Stimulated activated CD4-positive, alpha-beta T cell treated with anti-CD3 and anti-CD28 coated beads, Interleukin-4, amount 100 ng/mL, for 48 hours (primary cell): ENCODE data around the gene FGFR2.
"Not testable (repeated sequence)": the region's sequence is repeated elsewhere in the genome, so short reads cannot be mapped to it uniquely, and the experiment has no call there.

Experiments
- DNase-seq, 2 donors: peaks; one replicate each; pipeline ENCODE4 v3.0.0-alpha.2; 2020; ENCODE audit warnings: low read depth in 2 of 2

The FGFR2 gene

DNA sequence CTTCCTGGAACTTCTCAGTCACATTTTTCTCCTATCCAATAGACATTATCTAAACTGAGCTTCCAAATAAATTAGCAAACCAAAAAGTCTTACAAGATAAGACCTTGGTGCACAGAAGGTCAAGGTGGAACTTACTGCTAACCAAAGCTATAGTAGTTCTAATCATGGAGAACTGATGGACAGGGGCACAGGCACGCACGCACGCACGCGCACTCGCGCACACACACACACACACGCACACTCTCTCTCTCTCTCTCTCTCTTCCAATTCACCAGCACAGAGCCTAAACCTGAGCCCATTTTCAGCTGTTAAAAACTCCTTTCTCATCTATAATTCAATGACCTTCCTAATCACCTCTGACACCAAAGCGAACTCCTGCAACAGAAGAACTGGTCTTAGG, 7.5 kb downstream of the FGFR2 start:
- DNase-seq, result no peak

DNA sequence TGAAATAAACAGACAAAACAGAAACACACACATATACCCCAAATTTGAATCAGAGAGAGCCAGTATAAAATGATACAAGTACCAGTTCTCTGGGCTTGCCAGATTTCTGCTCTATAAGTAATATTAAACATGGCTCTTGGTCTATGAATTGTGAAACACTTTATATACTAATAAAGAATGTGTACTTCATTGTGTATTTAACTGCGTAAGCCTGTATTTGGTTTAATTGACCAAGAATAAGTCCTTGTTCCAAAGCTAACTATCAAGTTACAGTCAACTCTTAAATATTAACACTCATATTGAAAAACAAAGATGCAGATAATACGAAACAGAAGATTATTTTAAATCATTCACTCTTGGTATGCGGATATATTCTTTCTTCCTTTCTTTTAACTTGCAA, 8.7 kb downstream of the FGFR2 start:
- no peak for DNase-seq

DNA sequence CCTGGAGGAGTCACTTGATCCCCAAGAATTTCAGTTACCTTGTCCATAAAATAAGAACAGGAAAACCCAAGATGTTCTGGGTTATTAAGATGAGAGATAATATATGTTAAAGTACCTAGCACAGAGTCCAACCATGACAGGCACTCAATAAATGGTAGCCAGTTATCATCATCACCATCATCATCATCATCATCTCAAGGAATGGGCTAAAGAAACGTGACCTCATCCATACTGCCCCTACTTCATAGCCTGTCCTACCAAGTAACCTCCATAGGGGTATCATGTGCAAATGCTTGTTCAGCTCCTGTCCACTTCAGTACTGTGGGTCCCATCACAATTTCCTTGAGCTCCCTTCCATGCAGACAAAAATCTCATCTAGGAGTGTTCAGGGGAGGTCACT, 14.4 kb downstream of the FGFR2 start:
- DNase-seq, result no peak

DNA sequence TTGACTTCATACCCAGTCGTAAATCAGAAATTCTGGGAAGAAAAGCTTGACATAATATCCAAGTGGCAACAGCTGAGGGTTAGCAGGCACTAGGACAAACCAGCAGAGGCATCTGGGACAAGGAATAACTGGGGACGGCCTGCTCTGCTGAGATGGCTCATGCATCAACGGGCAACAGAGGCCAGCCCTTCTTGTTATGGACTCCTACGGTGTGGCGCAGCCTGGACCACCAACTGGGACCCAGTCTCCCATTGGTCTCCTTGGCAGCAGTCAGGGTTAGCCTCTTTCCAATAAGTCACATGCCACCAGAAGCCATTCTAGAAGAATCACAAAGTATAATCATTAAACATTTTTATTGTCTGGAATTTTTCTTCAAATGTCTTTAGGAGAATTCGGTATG, 15.0 kb downstream of the FGFR2 start:
- no peak for DNase-seq

DNA sequence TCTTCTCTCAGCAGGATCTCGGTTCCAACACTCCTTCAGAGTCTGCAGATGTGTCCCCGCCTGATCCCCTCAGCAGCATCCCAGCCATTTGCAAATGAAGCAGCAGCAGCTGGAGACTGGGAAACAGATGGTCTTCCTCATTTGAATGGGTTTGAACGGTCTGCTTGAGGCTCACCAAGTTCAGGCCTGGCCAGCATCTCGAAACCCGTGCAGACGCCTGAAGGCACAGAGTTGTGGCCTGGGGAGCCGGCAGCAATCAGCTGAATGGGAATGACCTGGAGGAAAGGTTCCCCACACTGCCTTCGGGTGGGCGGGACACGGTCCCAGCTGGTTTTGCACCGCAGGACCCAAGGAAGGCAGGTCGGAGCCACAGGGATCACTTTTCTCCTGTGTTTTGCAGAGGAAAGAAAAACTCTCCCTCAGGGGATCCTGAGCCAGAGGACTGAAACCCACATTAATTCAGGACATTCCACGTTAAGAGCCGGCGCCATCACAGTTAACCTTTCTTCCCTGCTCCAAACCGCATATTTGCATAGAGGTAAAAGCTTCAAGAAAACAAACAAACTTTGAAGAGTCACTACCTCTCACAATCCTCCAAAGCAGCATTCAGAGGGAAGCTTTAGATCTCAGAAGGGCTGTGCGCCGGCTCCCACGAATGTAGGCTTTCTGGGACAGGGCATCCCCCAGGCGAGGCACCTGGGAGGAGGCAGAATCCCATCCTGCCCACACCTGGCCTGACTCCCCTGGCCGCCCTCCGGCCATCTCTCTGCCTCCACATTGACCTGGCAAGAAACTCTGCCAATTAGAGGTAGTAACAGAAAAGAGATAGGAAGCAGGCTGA, 17.7 kb downstream of the FGFR2 start:
- DNase-seq, result no peak

DNA sequence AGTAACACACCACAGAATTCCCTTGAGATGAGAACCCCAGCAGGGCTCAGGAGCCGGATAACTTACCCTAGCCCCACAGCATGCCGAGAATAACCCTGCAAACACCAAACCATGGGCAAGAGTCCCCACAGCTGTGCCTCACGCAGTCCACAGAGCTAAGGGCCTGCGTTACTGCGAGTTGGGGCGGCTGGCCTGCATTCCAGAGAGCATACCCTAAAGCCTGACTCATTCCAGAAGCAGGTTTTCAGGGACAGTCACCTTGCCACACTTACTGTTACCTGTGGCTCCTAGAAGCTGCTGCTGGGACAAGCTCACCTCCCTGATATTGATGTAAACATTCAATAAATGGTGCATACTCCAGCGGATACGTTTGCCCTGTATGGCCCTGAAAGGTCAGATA, 18.6 kb downstream of the FGFR2 start:
- DNase-seq, result no peak

DNA sequence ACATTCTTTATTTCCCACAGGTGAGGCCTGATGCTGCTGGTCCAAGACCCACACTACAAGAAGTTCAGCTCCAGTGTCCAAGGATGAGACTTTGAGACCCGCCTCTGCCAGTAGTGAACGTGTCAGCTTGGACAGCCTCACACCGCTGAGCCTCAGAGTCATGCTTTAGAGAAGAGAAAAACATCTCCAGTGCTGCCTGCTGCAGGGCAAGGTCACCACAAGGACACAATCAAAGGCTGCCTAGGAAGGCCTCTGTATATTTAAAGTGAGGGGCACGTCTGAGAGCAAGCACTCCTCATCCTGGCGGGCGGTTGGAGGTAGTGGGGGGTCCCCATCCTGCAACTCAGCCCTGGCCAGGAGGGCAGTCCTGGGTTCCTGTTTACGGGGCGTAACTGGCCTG, 19.3 kb downstream of the FGFR2 start:
- DNase-seq, result no peak

DNA sequence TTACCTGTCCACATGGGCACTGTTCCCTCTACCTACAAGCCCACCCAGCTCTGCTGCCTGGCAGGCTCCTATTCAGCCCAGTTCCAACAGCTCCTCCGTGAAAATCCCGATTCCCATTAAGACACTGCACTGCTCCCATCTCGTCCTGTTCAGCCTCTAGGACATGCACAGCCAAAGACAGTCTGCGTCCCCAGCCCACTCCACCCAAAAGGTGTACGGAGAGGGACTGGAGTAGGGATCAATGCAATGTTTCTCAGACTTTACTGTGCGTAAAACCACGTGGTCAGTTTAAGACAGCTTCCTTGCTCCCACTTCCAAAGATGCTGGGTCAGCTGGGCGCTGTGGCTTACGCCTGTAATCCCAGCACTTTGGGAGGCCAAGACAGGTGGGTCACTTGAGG, 19.9 kb downstream of the FGFR2 start:
- DNase-seq, result no peak

DNA sequence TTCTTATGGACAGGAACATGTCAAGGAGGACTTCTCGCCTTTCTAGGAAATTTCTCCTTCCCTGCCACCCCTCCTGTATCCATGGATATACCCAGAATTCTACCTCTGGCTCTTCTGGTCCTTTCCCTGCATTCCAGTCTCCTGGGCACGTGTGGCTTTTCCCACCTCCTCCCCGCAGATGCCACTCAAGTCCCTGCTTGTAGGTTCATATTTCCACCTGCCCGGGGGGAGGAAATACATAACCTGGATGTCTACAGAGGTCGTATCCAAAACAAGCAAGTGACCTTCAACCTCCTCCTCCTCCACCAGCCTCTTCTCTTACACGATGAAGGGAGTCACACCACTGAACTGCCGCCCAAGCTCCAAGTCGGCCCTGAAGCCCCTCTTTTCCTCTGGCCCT, 20.7 kb downstream of the FGFR2 start:
- DNase-seq, result no peak

DNA sequence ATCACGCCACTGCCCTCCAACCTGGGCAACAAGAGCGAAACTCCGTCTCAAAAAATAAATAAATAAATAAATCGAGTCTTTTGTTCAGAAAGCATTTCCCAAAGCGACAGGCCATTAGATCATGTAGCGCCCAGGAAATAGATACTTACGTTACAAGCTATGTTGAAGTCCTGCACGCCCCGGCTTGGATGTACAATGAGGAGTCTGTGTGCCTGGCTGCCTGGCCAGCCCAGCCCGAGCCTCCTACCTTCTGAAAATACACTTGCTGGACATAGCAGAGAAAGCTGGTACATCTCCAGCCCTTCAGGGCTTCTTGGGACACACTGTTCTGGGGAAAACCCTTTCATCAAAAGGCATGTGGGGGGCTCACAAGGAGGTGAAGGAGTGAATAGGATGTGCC, 22.1 kb downstream of the FGFR2 start:
- DNase-seq, result no peak

DNA sequence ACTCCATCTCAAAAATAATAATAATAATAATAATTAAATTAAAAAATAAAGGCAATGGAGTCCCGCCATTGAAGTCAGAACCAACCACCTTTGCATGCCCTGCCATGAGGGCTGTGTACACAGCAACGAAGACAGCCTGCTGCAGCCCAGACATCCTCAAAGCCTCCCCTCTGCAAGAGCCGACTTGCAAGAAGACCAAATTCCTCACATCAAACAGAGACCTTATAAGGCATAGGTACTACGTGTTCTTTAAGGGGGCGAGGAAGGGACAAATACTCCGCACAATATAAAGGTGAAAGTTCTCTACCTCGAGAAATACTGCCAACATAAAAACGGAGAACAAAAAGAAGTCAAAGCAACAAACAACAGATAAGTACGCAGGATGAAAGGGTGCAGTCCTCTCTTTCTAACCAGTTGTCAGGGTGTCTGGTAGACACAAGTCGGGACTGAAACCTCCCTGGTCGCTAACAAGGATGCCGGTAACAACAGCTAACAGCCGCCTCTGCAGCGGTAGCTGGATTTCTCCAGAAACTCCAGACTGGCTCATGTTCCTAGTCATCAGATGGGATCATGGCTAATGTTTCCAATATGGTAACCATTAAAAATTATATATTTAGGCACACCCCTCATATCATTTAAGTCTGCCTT, 23.6 kb downstream of the FGFR2 start:
- DNase-seq, result no peak

DNA sequence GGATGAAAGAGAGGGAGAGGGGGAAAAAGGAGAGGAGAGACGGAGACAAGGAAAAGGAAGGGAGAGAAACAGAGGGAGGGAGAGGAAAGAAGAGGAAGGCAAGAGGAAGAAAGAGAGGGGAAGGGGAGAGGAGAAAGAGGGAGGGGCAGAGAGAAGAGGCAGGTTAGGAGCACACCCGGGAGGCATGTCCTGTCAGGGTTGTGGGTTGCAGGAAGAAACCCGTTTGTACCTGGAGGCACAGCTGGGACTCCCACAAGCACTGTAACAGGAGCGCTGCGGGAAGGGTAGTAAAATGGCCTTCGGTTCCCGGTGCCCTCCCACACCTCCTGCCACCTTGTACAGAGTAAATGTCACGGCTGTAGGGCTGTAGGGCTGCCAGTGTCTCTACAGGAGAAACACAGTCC, 24.7 kb downstream of the FGFR2 start:
- no peak for DNase-seq

DNA sequence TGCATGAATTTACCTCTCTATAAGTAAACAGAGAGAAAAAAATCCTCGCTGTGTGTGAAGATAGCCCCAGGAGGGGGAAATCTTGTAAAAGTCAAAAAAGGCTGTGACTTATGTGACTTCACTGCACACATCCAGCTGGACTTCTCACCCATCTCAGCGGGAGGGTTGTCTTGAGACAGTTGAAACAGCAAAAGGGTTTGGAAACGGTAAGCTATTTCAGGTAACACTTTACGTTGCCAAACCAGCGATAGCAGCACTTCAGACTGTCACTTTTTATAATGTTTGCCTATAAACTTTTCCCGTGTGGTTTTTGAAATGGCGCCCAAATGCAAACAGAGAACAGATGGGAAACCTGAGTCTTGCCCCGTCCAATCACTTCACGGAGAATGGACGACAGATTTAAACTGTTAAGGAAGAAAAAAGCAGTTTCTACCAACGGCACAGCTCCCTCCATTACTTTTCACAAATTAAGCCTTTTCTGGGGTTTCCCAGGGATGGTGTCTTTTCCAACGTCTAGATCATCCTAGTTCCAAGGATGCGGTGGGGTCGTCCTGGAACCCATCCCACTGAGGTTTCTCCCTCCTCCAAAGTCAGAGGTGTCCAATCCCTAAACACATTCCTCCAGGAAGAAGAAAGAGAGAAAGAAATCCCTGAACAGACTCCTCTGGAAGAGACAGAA, 25.2 kb downstream of the FGFR2 start:
- DNase-seq, result no peak

DNA sequence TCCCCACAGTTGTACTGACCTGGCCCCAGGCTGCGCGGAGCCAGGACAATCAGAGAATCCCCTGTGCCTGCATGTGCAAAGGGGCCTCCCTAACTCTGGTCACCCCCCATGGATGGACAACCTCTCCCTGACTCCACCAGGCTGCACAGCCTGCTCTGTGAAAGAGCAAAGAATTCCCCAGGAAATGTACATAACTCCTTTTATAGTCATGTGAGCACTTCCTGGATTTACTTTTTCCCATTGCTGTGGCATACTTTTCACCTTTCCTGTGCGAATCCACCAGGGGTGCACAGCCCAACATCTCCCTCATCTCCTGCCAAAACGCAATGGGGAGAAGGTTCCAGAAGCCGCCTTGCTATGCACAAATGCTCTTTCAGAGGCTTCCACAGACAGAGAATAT, 27.9 kb downstream of the FGFR2 start:
- DNase-seq, result no peak

DNA sequence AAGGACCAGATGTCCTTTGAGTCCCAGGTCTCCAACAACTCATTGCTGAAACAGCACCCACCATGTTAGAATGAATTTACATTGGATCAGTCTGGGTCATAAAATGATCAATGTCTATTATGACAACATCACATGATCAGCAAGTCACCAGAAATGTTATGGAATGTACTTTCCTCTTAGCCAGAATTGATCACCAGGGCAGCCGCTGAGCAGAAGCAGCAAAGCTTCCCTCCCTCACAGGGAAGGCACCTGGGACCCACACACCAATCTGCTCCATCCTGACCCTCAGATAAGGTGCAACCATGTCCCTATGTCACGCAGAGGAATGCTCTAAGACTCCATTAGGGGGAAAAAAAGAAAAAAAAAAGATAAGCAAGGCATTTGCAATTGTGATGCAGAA, 30.0 kb downstream of the FGFR2 start:
- DNase-seq, result no peak

DNA sequence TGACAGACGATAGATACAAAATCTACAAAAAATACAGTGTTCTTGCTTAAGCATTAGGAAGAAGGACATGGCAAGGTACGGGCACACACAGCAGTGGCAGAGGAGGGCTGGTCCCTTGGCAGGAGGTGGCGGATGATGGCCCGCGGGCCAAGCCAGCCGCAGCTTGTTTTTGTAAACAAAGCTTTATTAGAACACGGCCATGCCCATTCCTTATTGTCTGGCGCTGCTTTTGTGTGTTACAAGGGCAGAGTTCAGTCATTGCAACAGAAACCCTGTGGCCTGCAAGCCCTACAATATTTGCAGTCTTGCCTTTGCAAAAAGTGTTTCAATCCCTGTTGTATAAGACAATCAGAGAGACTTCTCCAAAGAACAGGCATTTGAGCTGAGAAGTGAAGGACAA, 30.7 kb downstream of the FGFR2 start:
- no peak for DNase-seq

DNA sequence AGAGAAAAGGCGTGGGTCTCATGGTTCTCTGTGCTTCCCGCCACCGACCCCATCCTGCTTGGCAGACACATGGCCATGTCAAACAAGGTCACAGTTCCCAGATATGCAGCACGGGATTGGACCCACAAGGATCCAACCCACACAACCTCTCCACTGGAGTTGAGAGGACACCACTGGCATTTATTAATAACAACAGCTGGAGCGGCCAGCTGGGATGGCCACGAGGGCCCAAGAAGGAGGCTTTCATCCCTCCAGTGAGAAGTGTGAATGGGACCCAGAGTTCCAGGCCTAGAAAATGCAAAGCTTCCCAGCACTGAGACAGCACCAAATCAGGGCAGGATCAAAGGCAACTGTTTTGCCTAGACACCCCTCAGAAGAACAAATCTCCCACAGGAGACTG, 31.5 kb downstream of the FGFR2 start:
- DNase-seq, result no peak

DNA sequence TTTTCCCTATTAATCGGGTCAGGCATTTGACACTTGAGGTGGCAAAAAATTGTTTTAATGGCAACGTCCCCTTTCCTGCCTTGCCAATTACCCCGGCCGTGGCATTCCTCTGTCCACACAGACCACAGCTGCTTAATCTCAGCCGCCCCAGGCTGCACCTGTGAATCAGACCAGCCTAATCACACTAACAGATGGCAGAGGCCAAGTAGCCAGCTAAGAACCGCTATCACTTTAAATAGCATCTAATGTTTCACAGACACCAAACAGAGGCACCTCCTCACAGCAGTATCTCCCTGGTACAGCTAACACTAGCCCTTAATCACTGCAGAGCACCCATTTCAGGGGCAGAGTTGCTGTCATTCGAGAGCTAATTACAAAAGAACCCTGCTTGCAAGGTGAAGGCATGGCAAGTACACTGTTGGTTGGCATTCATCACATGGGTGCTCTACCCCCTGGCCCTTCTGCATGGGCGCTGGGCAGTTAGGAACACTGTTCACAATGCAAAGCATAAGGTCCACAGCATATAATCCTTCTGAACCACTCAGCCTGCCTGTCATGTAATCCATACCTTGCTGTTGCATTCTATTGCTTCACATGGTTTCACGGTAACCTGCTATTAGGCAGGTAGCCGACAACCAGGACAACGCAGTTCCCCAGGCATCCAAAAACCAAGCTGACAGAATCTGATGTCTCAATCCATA, 38.8 kb downstream of the FGFR2 start:
- no peak for DNase-seq

DNA sequence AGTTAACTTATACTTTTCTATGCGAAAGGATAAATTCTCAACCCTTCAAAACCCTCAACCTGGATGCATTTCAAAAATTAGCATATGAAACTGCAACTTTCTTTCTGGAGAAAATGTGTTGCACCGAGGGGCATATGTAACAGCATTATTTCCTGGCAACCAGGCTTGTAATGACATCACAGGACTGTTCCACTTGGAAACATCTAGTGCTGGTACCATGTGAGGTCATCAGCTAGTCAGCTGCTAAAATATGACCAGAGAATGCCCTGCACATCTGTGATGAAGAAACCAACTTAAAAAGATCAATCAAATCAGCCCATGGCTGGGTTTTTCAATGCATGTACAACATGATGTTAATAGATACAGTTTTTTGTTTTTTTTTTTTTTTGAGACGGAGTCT, 40.0 kb downstream of the FGFR2 start:
- DNase-seq, result no peak

DNA sequence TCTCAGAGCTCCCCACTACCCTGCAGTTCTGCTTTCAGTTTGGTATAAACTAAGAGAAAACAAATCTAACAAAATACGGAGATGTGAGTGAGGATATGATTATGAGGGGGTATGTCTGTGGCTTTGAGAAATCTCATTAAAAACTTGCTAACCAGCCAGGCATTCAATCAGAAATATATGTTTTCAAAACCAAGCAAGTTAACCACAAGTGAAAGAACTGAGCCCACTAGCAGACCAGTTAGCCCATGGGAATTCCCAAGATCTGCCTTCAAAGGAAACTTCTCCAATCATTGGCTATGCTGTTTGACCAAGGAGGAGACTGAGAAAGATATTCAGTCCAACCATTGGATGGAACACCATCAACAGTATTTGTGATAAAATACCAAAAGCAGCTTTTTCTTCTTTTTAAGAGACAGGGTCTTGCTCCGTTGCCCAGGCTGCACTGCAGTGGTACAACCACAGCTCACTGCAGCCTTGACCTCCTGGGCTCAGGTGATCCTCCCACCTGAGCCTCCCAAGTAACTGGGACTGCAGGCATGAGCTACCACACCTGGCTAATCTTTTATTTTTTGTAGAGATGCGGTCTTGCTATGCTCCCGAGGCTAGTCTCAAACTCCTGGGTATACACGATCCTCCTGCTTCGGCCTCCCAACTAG, 41.2 kb downstream of the FGFR2 start:
- DNase-seq, result no peak

DNA sequence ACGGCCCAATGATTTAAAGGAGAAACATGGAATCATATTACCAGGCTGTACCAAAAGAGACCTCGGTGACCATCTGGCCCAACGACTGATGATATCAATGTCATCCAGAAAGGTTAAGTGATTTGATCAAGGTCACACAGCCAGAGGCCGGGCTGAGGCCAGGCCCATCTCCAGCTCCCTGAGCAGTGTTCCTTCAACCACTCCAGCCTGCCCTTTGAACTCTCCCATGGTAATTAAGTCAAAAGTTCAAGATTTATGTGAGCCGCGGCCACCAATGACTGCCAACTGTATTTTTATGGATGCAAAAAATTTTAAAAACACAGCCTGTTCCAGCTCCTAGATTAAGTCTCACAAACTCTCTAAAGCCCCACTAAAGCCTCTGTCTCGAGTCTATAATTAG, 41.8 kb downstream of the FGFR2 start:
- DNase-seq, result no peak

DNA sequence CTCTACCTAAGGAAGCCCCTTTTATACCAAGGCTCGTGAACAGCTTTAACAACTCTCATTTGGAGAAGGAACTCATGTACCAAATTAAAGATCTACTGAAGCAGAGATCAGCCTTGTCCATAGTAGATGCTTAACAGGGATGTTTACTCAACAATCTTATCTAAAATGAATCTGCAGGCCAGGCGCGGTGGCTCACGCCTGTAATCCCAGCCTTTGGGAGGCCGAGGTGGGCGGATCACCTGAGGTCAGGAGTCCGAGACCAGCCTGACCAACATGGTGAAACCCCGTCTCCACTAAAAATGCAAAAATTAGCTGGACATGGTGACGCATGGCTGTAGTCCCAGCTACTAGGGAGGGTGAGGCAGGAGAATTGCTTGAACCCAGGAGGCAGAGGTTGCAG, 43.3 kb downstream of the FGFR2 start:
- DNase-seq, result not testable (repeated sequence)
